Endothelial cell of umbilical vein (primary cell): ENCODE results near the gene SPOP. TPM values are rescaled to one million over a fixed set of nuclear protein-coding genes. Genes with fewer than 3 reads are reported as not detected.

Experiments used
- BruUV-seq: library from RNA; stranded (reverse); fragments of 400-500 nt; replicated peaks from 2 replicates; lab custom pipeline; 2021; lab: Mats Ljungman, UMichigan
- CTCF ChIA-PET: fragments of 300-600, 350-600 bp; sonication (Branson Sonifier 250); formaldehyde crosslinking; loops from one replicate; lab custom pipeline; 2021; ENCODE audit warnings: antibody characterized with exemption, inconsistent platforms; lab: Charles Lee
- POLR2A ChIA-PET: fragments of 300-600, 350-600 bp; sonication (Branson Sonifier 250); formaldehyde crosslinking; loops from one replicate; lab custom pipeline; 2021; ENCODE audit warnings: antibody characterized with exemption, inconsistent platforms; lab: Charles Lee
- DNase-seq: peaks from one replicate; pipeline ENCODE4 v3.0.0-alpha.2; 2011; ENCODE audit warnings: low read depth, low spot score
- FAIRE-seq: peaks from 2 replicates; lab custom pipeline; 2011; peaks lifted over from hg19 to GRCh38; lab: Jason Lieb, UNC
- H2AFZ ChIP-seq: 2 replicates; pipeline ENCODE4 v1.6.0; 2012; ENCODE audit warnings: low read depth, low read length, control low read depth, inconsistent platforms
- H3K27ac ChIP-seq: 2 replicates; pipeline ENCODE4 v1.5.1; 2011; ENCODE audit warnings: low read depth, mild to moderate bottlenecking, control low read depth, low read length, moderate library complexity; ENCODE audit not compliant: insufficient read depth
- H3K27me3 ChIP-seq, 2 experiments: 2 replicates each; pipeline versions ENCODE4 v1.6.0 to v1.6.1; 2011; ENCODE audit warnings: low read length in 2 of 2, mixed read lengths in 1 of 2; ENCODE audit not compliant: control insufficient read depth in 2 of 2, insufficient read depth in 2 of 2
- H3K36me3 ChIP-seq, 2 experiments: 2 replicates in 1 of 2; 3 replicates in 1 of 2; pipeline ENCODE4 v1.5.1; 2011; ENCODE audit warnings: low read length in 2 of 2, mild to moderate bottlenecking in 1 of 2, moderate library complexity in 1 of 2; ENCODE audit not compliant: control insufficient read depth in 2 of 2, insufficient read depth in 2 of 2; ENCODE audit errors: extremely low read depth in 1 of 2
- H3K4me1 ChIP-seq: 3 replicates; pipeline ENCODE4 v1.5.1; 2011; ENCODE audit warnings: mild to moderate bottlenecking, low read length; ENCODE audit not compliant: control insufficient read depth, insufficient read depth; ENCODE audit errors: extremely low read depth
- H3K4me2 ChIP-seq: 2 replicates; pipeline ENCODE4 v1.6.1; 2011; ENCODE audit warnings: low read length, control low read depth, mixed read lengths; ENCODE audit not compliant: insufficient read depth
- H3K4me3 ChIP-seq, 3 experiments: fragments of 200-600 bp in 1 of 3; sonication (generic), shearing (Covaris generic) in 1 of 3; replicated peaks in 1 of 3; 2 replicates each; pipeline ENCODE4 v1.5.1; 2011 to 2016; ENCODE audit warnings: control low read depth in 3 of 3, low read length in 3 of 3, mild to moderate bottlenecking in 2 of 3, inconsistent platforms in 1 of 3, low read depth in 1 of 3, moderate library complexity in 1 of 3; ENCODE audit not compliant: insufficient read depth in 1 of 3
- H3K79me2 ChIP-seq: 2 replicates; pipeline ENCODE4 v1.6.0; 2012; ENCODE audit warnings: low read length, inconsistent platforms; ENCODE audit not compliant: control insufficient read depth, insufficient read depth
- H3K9ac ChIP-seq: replicated peaks from 2 replicates; pipeline ENCODE3; 2011; ENCODE audit warnings: low read length, control low read depth; ENCODE audit not compliant: insufficient read depth; ENCODE audit errors: extremely low read depth
- H3K9me1 ChIP-seq: replicated peaks from 3 replicates; pipeline ENCODE4 v1.6.0; 2011; ENCODE audit warnings: mild to moderate bottlenecking, low read length; ENCODE audit not compliant: control insufficient read depth, insufficient read depth; ENCODE audit errors: extremely low read depth
- H3K9me3 ChIP-seq: replicated peaks from 2 replicates; pipeline ENCODE4 v1.5.1; 2012; ENCODE audit warnings: low read length, inconsistent platforms; ENCODE audit not compliant: control insufficient read depth, insufficient read depth
- H4K20me1 ChIP-seq: replicated peaks from 2 replicates; pipeline ENCODE3; 2011; ENCODE audit warnings: mild to moderate bottlenecking, low read length; ENCODE audit not compliant: control insufficient read depth, insufficient read depth; ENCODE audit errors: extremely low read depth
- EZH2 ChIP-seq: IDR thresholded peaks from 2 replicates; pipeline ENCODE4 v1.6.1; 2012; ENCODE audit warnings: borderline replicate concordance, low read depth, mild to moderate bottlenecking, moderate library complexity, low read length, inconsistent platforms; ENCODE audit not compliant: severe bottlenecking
- FOS ChIP-seq: IDR thresholded peaks from 2 replicates; pipeline ENCODE4 v1.6.1; 2011; ENCODE audit warnings: mild to moderate bottlenecking, low read length, moderate library complexity, borderline replicate concordance; ENCODE audit not compliant: insufficient read depth
- GATA2 ChIP-seq: IDR thresholded peaks from 2 replicates; pipeline ENCODE4 v1.7.0; 2011; ENCODE audit warnings: low read depth, mild to moderate bottlenecking, moderate library complexity, mixed read lengths, low read length; ENCODE audit not compliant: insufficient read length, insufficient read depth
- JUN ChIP-seq: IDR thresholded peaks from 2 replicates; pipeline ENCODE4 v1.6.1; 2011; ENCODE audit warnings: borderline replicate concordance, low read depth; ENCODE audit not compliant: insufficient read length, insufficient read depth
- MYC ChIP-seq: IDR thresholded peaks from one replicate; pipeline ENCODE4 v1.6.1; 2011; ENCODE audit warnings: mild to moderate bottlenecking, low read depth, low read length
- POLR2A ChIP-seq: IDR thresholded peaks from 2 replicates; pipeline ENCODE4 v1.6.1; 2012; ENCODE audit warnings: low read depth, mild to moderate bottlenecking, control low read depth, low read length
- POLR2AphosphoS5 ChIP-seq: IDR thresholded peaks from 2 replicates; pipeline ENCODE4 v1.6.1; 2012; ENCODE audit warnings: low read depth, mild to moderate bottlenecking, control low read depth, low read length, moderate library complexity; ENCODE audit not compliant: insufficient read depth
- dilution Hi-C: fragments of 300-500 bp; cut with MboI; formaldehyde crosslinking; loops from one replicate; pipeline ENCODE4 v1.15.0; 2019; ENCODE audit warnings: low sequenced_read_pairs; ENCODE audit not compliant: extremely low pct_ligation_motif_present
- intact Hi-C: fragments of 100-400 bp; cut with micrococcal nuclease; formaldehyde crosslinking; loops from one replicate; pipeline ENCODE4 v1.10.0; 2022
- polyA plus RNA-seq, 4 experiments: library from polyadenylated mRNA; depleted of rRNA in 3 of 4; stranded (reverse) in 3 of 4; unstranded in 1 of 4; fragments of >200 nt; gene quantifications; 2 replicates each; pipeline versions ENCODE4 v1.2.1 to v1.2.3, GENCODE V29; 2011 to 2012; ENCODE audit warnings: missing spikeins in 1 of 4
- total RNA-seq: library from RNA; stranded (reverse); gene quantifications from 2 replicates; pipeline ENCODE4 v1.2.3, GENCODE V29; 2021
- TF ChIP-seq, protein P1 (sequence below): IDR thresholded peaks from 2 replicates; pipeline ENCODE4 v1.6.1; 2011; ENCODE audit not compliant: insufficient read depth, insufficient read length
- TF ChIP-seq, protein P2 (sequence below), 2 donors: IDR thresholded peaks; 1 replicate in 1 of 2; 2 replicates in 1 of 2; pipeline ENCODE4 v1.5.1; 2011; ENCODE audit warnings: low read length in 2 of 2, mild to moderate bottlenecking in 2 of 2, moderate library complexity in 2 of 2, control low read depth in 1 of 2, inconsistent platforms in 1 of 2, low read depth in 1 of 2; ENCODE audit not compliant: insufficient read depth in 1 of 2; ENCODE audit errors: extremely low read depth in 1 of 2

The SPOP gene
- total and polyA plus RNA-seq, 2 donors (not counting 3 experiments of a cell fraction or from before 2014, with no cell fraction given): 46.9 to 61.0 TPM

DNA sequence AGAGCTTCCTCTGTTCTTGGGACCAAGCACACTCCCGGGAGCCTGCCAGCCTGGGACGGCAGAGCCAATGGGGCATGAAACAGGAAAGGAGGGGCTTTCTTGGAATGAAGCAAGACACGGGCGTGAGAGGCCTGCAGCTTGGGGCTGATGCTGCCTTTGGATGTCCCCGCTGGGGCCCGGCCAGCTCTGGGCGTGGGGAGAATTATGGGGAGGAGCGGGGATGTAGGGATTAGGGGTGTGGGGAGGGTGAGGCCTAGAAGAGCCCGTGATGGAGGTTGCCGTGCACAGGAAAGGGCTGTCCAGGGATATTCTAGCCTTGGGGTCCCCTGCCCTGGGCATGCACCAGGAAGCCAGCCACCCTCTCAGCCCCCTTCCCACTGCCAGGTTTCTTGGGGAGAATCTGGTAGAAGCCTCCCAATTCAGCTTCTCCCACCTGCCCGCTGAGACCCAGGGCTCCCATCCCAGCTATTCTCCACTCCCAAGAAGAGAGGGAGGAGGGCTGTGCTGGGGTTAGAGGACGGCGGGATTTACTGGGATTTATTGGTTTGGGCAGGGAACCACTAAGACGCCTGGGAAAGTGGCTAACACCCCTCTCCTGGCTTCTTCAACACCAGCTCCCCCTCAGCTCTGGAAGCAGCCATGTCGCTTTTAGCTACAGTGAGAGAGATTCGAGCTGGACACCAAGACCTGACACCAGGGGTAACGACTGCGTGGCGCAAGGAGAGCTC, 122.2 kb downstream of the SPOP start:
- FAIRE-seq (no peak), DNase-seq (no peak)
- Histone ChIP-seq H3K4me1 (peaks cover 2% of the 10 kb centered on the region), H3K79me2 (no peaks in the 10 kb centered on the region), H3K27me3 (no peaks in the 10 kb centered on the region), H3K4me3 (no peak overlapping the region), H3K9me3 (no peaks in the 10 kb centered on the region), H3K27ac (no peak overlapping the region), H4K20me1 (no peaks in the 10 kb centered on the region), H3K36me3 (no peaks in the 10 kb centered on the region), H3K4me2 (peak overlapping the region; percentile 25), H2AFZ (peak overlapping the region; percentile 98), H3K9ac (no peak overlapping the region), H3K9me1 (no peaks in the 10 kb centered on the region)
- CTCF ChIA-PET: interaction anchor here (0.6 to 4.2 kb wide), 38 partner anchors 10 to 469 kb away, joined by 3 to 188 read pairs (median 5); partner anchors contain the start of genes FAM117A, NGFR, PHB1 and SLC35B1
- POLR2A ChIA-PET: no interaction called here
- TF ChIP-seq POLR2AphosphoS5: no peak
- TF ChIP-seq GATA2: no peak
- TF ChIP-seq, protein P1, sequence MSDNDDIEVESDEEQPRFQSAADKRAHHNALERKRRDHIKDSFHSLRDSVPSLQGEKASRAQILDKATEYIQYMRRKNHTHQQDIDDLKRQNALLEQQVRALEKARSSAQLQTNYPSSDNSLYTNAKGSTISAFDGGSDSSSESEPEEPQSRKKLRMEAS: no peak
- TF ChIP-seq JUN: no peak
- TF ChIP-seq, protein P2, sequence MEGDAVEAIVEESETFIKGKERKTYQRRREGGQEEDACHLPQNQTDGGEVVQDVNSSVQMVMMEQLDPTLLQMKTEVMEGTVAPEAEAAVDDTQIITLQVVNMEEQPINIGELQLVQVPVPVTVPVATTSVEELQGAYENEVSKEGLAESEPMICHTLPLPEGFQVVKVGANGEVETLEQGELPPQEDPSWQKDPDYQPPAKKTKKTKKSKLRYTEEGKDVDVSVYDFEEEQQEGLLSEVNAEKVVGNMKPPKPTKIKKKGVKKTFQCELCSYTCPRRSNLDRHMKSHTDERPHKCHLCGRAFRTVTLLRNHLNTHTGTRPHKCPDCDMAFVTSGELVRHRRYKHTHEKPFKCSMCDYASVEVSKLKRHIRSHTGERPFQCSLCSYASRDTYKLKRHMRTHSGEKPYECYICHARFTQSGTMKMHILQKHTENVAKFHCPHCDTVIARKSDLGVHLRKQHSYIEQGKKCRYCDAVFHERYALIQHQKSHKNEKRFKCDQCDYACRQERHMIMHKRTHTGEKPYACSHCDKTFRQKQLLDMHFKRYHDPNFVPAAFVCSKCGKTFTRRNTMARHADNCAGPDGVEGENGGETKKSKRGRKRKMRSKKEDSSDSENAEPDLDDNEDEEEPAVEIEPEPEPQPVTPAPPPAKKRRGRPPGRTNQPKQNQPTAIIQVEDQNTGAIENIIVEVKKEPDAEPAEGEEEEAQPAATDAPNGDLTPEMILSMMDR (IDR thresholded peaks at IDR 0.05; ENCODE audit: extremely low read depth in 1 of 2, insufficient read depth in 1 of 2, low read depth in 1 of 2, low read length in 2 of 2): no peak
- TF ChIP-seq FOS: no peak
- TF ChIP-seq EZH2: no peak
- TF ChIP-seq MYC: no peak
- TF ChIP-seq POLR2A: no peak
- BruUV-seq: no TSS peak
- intact Hi-C loops (loop anchor here (1.0 kb wide), 4 partner anchors 59 to 240 kb away; no protein-coding TSS in a partner anchor), dilution Hi-C loops (no loop called here)
